ENCODE data around the gene NKX6-2. TPM values are rescaled to one million over a fixed set of nuclear protein-coding genes. Genes with fewer than 3 reads are reported as not detected.

NKX6-2 gene
- total RNA-seq, 1 donor from 2014 or later: not detected

DNA sequence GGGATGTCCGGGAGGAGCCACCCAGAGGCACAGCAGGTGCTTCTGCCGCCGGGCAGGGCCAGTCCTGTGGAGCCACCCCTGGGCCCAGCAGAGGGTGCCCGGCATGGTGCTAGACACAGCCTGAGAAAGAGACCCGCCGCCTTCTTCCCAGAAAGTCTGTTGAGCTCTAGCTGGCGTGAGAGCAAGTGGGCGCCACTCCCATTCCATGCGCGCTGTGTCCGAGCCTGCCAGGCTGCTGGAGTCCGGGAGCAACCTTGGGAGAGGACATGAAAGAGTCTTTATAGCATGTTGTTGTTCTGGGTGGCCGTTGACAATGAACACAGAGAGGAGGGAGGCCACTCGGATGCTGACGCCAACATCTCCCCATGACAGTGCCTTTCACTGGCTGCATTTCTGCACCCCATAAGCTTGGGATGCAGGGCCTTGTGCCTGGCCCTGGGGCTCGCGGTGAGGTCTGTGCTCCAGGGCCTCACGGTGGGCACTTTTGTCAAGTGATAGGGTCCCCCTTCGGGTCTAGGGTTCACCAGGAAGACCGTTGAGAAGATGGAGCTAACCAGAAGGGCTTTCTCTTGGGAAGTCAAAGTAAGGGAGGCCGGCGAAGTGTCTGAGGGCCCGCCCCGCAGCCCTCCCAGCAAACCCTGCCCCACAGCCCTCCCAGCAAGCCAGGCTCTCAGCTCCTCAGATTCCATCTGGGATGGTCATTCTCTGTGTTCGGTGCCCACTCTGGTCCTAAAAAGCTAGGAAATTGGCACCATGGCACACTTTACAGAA is 47.3 kb downstream of the NKX6-2 start:
- DNase-seq (ENCODE audit: low spot score): no peak

GRCh38 chr10:132737390-132738048 is 48.4 kb downstream of the NKX6-2 start:
- DNase-seq (ENCODE audit: low spot score): no peak

DNA sequence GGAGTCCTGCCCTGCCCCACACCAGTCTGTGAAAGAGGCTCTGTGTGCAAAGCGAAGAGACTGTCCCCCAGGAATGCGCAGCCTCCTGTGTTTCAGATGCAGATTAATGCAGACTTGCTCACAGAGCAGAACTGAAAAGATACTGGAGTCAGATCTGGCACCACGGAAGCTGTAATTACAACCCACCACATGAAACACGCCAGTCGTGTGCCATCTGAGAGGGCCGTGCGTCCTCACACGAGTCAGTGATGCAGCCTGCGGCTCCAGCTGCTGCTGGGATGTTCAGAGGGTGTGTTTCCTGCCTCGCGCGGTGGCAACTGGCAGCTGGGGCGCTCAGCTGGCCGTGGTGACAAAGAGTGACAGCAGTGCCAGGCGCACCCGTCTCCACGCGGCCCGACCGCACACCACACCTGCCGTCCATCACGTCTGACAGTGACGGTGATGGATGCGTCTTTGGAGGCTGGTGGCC is 50.0 kb downstream of the NKX6-2 start:
- DNase-seq (ENCODE audit: low spot score): no peak

- no peak for DNase-seq (ENCODE audit: low spot score)
These were observed 50.6 kb downstream of the NKX6-2 start for GRCh38 chr10:132735341-132735775.

DNA sequence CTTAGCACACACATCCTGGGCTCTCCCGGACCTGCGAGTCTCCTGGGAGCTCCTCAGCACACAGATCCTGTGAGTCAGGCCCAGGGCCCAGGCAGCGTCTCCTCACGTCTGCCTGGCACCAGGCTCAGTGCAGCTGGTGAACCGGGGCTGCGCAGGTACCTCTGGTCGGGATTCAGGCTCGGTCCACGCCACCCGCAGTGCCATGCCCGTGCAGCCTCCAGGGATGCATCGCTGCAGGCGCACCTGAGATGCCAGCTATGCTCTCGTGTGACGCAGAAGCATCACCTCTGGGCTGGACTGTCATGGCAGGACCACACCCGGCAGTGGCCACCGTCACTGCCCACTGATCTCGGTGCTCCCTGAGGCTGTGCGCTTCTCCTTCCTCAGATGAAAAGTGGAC is 52.0 kb downstream of the NKX6-2 start:
- DNase-seq (ENCODE audit: low spot score): no peak

Other genes with a start within 250 kb of the NKX6-2 start
- gene INPP5A, start 248.4 kb downstream of the NKX6-2 start, total RNA-seq: 63.5 TPM
- gene CFAP46, start 156.4 kb upstream of the NKX6-2 start, total RNA-seq: 1.7 TPM